NCI-H748 (cell line): ENCODE data around the gene FADS1.

Experiments
- DNase-seq: peaks from one replicate; lab custom pipeline; 2025; ENCODE audit not compliant: unreplicated experiment; lab: John Stamatoyannopoulos, UW

Gene FADS1

DNA sequence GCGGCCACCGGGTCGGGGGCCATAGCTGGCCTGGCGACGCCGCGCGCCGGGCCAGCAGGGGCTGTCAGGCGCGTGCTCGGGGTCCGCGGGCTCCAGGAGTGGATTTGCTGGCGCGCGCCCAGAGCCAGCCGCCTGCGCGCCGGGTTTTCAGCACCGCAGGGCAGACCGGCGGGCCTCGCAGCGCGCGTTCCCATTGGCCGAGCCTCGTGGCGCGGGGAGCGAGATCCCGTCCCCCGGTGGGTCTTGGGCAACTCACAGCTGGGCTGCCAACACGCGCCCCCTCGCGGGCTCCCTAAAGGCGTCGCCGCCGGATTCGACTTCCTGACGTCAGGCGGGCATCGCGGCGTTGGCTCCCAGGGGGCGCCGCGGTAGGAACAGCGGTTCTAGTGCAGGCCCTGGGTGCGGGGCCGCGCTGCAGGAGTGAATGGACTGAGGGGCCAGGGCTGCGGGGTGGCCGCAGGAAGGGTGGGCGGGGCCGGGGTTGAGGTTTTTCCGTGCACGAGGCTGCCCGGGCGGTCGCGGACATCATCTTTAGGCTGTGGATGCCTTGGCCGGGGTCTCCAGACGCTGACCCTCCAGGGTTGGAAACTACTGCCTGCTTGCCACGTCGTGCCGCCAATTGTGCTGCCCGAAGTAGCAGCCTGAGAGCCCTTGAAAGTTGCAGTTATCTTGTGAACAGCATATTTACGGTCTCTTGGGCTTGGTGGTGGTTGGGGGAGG, at the start of gene FADS1:
Gene FADS1 (minus strand): TSS at position 268 of the 720 bp plus-strand sequence. CDS start 74 bp downstream, at position 194.
- DNase-seq = peak; percentile 99

DNA sequence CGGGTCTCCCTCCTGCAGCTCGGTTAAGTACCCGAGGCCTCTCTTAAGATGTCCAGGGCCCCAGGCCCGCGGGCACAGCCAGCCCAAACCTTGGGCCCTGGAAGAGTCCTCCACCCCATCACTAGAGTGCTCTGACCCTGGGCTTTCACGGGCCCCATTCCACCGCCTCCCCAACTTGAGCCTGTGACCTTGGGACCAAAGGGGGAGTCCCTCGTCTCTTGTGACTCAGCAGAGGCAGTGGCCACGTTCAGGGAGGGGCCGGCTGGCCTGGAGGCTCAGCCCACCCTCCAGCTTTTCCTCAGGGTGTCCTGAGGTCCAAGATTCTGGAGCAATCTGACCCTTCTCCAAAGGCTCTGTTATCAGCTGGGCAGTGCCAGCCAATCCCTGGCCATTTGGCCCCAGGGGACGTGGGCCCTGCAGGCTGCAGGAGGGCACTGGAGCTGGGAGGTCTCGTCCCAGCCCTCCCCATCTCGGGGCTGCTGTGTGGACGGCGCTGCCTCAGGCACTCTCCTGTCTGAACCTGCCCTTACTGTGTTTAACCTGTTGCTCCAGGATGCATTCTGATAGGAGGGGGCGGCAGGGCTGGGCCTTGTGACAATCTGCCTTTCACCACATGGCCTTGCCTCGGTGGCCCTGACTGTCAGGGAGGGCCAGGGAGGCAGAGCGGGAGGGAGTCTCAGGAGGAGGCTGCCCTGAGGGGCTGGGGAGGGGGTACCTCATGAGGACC, 49.6 kb upstream of the FADS1 start:
- no peak for DNase-seq

DNA sequence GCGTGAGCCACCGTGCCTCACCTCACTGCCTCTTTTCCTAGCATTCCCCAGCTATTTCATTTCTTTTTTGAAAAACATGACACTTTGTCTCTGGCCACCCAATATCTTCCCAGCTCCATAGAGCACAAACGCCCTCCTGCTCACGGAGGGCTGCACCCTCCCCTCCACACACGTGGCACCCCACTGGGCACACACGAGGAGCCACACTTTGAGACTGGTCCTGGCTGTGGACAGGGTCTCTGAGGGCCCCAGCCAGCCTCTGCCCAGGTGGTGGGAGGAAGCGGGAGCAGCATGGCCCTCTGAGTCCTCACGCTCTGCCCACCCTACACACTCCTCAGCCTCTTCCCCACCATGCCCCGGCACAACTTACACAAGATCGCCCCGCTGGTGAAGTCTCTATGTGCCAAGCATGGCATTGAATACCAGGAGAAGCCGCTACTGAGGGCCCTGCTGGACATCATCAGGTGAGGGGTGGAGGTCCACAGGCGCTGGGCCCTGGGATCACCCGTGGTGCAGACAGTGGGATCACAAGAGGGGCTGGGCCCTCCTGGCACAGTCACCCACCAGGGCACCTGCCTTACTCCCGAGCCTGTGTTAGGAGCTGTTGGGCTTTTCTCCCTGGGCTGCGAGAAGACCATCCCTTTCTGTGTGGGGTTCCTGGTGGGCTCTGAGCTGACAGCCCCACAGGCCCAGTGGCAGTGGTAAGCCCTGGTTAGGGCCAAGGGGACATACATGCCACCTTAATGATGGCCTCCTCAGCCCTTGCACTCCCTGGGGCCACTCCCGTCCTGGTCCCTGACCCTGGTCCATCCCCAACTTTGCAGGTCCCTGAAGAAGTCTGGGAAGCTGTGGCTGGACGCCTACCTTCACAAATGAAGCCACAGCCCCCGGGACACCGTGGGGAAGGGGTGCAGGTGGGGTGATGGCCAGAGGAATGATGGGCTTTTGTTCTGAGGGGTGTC, 48.3 kb upstream of the FADS1 start:
- DNase-seq = no peak

- DNase-seq = no peak
These were observed 46.8 kb upstream of the FADS1 start for GRCh38 chr11:61863548-61864081.

GRCh38 chr11:61862714-61863547, 46.1 kb upstream of the FADS1 start:
- no peak for DNase-seq

DNA sequence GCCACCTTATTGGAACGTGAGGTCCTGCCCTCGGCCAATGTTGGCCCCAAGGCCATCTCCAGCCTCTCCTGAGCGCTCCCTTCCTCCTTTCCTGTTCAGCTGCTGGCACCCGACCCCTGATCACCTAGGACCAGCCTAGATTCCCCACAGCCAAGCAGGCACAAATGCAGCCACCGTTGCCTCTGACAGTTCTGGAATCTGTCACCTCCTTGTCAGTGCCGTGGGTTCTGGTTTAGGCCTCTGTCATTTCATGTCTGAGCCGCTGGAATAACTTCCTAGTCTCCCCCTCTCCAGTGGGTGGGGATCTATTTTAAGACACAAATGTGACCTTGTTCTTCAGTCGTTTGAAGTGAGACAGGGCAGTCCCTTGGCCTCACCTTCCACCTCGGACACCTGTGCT, 44.8 kb upstream of the FADS1 start:
- DNase-seq = no peak

DNA sequence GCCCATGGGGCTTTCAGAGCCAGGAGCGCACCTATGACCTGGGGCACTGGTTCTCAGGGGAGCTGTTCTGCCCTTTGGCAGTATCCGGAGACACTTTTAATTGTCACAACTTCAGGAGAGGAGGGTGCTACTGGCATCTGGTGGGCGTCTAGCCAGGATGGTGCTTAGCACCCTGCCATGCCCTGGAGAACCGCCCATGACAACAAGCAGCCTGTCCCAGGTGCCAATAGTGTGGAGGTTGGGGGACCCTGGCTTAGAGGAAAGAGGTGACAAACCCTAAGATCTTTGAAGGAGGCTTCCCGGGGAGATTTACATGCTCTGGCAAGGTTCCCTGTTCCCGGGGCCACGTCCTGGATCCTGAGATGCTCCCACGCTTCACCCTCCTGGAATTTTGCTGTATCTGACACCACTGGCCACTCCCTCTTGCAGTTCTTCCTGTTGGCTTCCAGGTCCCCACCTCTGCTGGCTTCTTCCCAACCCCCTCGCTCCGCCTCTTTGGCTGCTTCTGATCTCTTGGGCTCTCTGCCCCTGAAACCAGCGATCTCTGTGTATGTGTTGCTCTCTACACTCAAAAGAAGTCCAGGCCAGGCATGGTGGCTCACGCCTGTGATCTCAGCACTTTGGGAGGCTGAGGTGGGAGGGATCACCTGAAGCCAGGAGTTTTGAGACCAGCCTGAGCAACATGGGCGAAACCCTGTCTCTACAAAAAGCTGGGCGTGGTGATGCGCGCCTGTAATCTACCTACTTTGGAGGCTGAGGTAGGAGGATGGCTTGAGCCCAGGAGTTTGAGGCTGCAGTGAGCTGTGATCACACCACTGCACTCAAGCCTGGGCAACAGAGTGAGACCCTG, 43.5 kb upstream of the FADS1 start:
- no peak for DNase-seq

DNA sequence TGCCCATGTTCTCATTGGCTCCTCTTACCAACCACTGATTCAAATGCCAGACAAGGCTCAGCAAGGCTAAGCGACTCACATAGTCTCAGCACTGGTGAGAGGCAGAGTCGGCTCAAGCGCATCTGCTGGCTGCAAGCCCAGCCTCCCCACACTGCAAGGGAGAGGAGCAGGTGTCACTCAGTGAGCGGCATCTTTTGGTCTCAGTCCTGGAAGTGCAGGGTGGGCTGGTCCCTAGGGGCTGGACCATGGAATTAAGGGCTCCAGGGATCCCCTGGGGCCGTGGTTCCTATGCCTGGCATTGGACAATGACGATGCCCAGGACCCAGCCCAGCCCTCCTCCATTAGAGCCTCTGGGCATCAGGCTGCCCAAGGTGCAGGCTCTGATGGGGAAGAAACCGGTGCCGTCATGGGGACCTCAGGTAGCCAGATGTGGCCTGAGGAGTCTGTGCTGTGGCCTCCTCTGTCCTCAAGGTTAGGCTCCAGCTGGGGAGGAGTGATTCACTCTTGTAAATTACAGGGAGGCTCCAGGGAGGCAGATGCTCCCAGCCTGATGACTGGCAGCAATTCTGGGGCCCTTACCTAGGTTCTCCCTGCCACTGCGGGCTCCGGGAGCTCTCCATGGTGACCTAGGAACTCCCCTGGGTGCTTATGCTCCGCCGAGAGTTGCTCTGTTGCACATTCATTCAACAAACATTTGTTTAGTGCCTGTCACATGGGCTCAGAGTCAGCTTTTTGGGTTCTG, 39.3 kb upstream of the FADS1 start:
- DNase-seq = no peak

DNA sequence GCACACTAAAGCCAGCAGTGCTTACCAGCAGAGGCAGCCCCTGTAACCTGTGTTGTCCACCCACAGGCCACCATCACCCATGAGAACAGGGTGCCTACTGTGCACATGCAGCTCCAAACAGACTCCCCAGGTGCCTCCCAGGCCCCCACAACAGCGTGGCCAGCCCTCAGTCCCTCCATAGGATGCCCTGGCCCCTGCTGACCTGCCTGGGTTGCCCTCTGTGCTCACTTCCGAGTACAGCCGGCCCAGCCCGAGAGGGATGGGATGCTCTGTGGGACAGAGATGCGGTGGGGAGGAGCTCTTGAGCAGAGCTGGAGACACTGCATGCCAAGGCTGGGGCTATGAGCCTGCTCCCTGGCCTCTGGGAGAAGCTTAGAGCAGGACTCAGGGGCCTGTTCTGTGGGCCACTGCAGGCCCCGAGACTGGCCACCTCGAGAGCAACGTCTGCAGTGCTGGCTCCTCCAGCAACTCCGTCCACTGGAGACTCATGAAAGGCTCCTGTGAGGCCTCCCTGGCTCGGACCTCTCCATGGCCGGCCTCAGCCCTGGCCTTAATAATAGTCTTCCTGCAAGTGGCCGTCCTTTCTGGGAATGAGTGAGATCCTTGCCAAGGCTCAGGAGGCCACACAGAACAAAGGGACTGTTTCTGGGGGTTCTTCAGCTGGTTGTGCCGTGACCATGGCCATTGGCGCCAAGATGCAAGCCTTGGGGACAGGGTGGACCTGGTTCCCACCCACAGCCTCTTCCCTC, 38.3 kb upstream of the FADS1 start:
- DNase-seq = no peak

DNA sequence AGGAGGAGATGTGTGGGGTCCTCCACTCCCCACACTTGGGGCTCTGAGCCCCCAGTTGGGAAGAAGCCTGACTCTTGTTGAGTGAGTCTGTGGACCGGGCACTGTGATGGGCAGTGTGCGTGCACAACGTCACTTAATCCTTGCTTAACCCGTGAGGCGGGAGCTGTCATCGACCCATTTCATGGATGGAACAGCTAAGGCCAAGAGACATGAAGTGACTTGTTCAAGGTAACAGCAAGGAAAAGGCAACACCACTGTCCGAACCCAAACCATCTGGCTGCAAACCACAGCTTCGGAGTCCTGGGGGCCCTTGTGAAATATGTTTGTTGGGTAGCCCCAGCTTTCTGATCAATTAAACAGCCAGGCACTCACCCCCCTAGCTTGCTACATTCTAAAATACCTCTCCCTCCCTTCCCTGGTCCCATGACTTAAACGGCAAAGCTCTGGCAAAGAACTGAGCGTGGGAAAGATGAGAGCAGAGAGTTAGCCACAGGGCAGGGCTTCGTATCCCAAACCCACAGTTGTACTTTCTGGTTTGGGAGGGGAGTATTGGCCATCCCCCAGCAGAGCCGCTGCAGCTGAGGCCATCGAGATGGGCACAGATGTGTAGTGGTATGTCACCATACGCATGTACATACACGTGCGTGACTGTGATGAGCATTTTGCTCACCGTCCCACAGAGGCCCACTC, 37.5 kb upstream of the FADS1 start:
- no peak for DNase-seq

DNA sequence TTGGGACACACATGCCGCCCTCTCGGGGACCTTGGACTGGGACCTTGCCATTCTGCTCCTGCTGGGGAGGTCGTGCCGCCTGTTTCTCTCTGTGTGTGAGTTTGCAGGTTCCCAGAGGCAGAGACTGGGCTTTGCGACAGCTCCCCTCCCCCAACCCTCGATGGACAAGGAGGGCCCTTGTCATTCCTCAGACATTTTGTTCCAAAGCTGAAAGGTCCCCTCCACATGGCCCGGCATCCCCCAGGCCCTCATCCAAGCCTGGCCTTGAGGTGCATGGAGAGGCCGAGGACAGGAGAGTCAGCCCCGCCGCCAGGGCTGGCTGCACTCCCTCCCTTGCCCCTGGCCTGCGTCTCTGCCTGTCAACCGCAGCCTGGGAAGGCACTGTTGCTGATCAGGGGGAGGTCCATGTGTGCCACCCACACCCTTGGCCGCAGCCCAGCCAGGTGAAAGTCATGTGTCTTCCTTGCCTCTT, 36.9 kb upstream of the FADS1 start:
- DNase-seq = no peak

- DNase-seq = no peak
These were observed 35.1 kb upstream of the FADS1 start for GRCh38 chr11:61851900-61852295.

GRCh38 chr11:61851113-61851899, 34.5 kb upstream of the FADS1 start:
- no peak for DNase-seq

- no peak for DNase-seq
These were observed 33.9 kb upstream of the FADS1 start for GRCh38 chr11:61850687-61851086.

DNA sequence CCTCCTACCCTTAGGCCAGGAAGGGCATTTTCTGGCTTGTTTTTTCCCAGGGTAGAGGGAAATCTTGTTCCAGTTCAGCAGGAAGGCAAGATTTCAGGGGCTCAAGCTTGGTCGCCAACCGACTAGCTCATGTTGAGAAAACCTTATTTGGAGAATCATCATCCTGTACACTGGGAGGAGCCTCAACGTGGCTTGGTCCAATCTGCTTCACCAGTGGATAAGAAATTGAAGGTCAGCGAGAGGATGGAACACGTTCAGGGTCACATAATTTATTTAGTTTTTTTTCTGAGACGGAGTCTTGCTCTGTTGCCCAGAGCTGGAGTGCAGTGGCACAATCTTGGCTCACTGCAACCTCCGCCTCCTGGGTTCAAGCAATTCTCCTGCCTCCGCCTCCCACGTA, 31.8 kb upstream of the FADS1 start:
- DNase-seq = no peak

- no peak for DNase-seq
These were observed 31.2 kb upstream of the FADS1 start for GRCh38 chr11:61847914-61848581.
